RWPE2 (cell line): ENCODE results near the gene SORCS2.

Experiments used
- ATAC-seq: fragments of 200-7000 bp; cut with Tn5 transposase; 3 replicates; pipeline ENCODE4 v1.9.1; 2021; ENCODE audit warnings: low read depth
- DNase-seq: peaks from one replicate; pipeline ENCODE4 v3.0.0-alpha.2; 2020; ENCODE audit warnings: low spot score
- H3K27ac ChIP-seq: fragments of 450-650 bp; 2 replicates; pipeline ENCODE4 v1.5.1; 2017; ENCODE audit warnings: mild to moderate bottlenecking; ENCODE audit not compliant: poor library complexity, severe bottlenecking
- H3K27me3 ChIP-seq: fragments of 250-450 bp; sonication (Bioruptor Pico); 2 replicates; pipeline ENCODE4 v1.5.1; 2021; ENCODE audit warnings: mild to moderate bottlenecking, moderate library complexity; ENCODE audit not compliant: insufficient read depth, poor library complexity, severe bottlenecking
- H3K36me3 ChIP-seq: fragments of 250-450 bp; sonication (Bioruptor Pico); 2 replicates; pipeline ENCODE4 v1.5.1; 2020; ENCODE audit warnings: low read depth, mild to moderate bottlenecking, moderate library complexity
- H3K4me1 ChIP-seq: fragments of 250-450 bp; sonication (Bioruptor Pico); 2 replicates; pipeline ENCODE4 v1.5.1; 2021; ENCODE audit warnings: mild to moderate bottlenecking, moderate library complexity; ENCODE audit not compliant: insufficient read depth, poor library complexity, severe bottlenecking
- H3K4me3 ChIP-seq: fragments of 250-450 bp; sonication (Bioruptor Pico); 2 replicates; pipeline ENCODE4 v1.5.1; 2021; ENCODE audit warnings: mild to moderate bottlenecking, moderate library complexity; ENCODE audit not compliant: severe bottlenecking
- H3K9me3 ChIP-seq: fragments of 250-450 bp; sonication (Bioruptor Pico); 2 replicates; pipeline ENCODE4 v1.5.1; 2021; ENCODE audit warnings: mild to moderate bottlenecking, moderate library complexity; ENCODE audit not compliant: severe bottlenecking
- TF ChIP-seq, protein P1 (sequence below): fragments of 450-650 bp; IDR thresholded peaks from one replicate; pipeline ENCODE4 v1.5.1; 2017; ENCODE audit warnings: mild to moderate bottlenecking, moderate library complexity; ENCODE audit not compliant: poor library complexity, severe bottlenecking

SORCS2 gene

DNA sequence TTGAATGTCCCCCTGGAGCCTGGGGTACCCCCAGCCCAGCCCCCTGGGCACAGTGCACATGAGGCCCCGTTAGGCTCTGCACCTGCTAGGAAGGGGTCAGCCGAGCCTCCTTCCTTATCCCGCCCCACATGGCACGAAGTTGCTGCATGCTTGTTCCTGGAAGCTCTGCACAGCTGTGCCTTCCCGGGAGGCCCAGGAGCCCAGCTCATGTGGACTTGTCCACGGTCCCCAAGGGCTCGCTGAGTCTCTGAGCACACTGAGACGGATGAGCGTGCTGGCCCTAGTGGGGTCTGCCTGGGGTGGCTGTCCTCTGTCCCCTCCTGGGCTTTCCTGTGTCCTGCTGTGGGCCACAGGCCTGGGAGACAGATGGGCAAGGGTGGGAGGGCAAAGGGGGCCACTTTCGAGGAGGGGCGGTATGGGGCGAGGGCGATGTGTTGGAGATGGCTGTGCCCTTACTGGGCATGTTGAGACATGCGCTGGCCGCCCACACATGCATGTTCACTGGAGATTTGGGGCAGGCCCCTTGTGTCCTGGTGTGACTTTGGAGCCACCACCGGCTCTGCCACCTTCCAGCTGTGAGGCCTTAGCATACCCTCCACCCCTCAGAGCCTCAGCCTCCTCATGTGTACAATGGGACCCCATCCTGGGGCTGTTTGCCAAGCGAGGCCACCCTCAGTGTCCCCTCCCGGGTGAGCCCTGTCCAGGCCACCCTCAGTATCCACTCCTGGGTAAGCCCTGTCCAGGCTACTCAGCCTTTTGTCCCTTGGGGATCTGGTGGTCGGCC lies 509.7 kb downstream of the SORCS2 start:
- TF ChIP-seq, protein P1, sequence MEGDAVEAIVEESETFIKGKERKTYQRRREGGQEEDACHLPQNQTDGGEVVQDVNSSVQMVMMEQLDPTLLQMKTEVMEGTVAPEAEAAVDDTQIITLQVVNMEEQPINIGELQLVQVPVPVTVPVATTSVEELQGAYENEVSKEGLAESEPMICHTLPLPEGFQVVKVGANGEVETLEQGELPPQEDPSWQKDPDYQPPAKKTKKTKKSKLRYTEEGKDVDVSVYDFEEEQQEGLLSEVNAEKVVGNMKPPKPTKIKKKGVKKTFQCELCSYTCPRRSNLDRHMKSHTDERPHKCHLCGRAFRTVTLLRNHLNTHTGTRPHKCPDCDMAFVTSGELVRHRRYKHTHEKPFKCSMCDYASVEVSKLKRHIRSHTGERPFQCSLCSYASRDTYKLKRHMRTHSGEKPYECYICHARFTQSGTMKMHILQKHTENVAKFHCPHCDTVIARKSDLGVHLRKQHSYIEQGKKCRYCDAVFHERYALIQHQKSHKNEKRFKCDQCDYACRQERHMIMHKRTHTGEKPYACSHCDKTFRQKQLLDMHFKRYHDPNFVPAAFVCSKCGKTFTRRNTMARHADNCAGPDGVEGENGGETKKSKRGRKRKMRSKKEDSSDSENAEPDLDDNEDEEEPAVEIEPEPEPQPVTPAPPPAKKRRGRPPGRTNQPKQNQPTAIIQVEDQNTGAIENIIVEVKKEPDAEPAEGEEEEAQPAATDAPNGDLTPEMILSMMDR: no peak
- Histone ChIP-seq H3K27ac (no peak overlapping the region), H3K27me3 (no peaks in the 10 kb centered on the region), H3K4me1 (peaks cover 6% of the 10 kb centered on the region), H3K36me3 (no peaks in the 10 kb centered on the region), H3K4me3 (no peak overlapping the region), H3K9me3 (no peaks in the 10 kb centered on the region)
- DNase-seq: no peak
- ATAC-seq: no peak; the same call in 2 of the 3 replicates

DNA sequence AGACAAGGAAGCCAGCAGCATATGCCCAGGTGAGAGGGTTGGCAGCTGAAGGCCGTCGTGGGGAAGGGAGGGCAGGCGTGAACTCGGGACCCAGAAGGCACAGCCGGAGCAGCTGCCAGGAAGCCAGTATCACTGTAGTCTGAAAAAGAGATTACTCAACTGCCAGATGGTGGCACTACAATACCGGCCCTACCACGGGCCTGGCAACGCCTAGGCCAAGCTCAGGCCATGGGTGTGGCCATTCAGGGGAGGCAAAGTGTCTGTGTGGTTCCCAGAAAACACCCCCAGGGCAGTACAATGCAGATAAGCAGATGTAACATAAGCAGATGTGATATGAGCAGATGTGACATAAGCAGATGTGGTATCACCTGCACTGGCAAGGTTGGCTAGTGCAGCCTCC lies 511.4 kb downstream of the SORCS2 start:
- ATAC-seq (no peak), DNase-seq (no peak)
- Histone ChIP-seq H3K4me1 (peaks cover 6% of the 10 kb centered on the region), H3K9me3 (no peaks in the 10 kb centered on the region), H3K4me3 (no peak overlapping the region), H3K27ac (no peak overlapping the region), H3K27me3 (no peaks in the 10 kb centered on the region), H3K36me3 (no peaks in the 10 kb centered on the region)
- TF ChIP-seq, protein P1: no peak

DNA sequence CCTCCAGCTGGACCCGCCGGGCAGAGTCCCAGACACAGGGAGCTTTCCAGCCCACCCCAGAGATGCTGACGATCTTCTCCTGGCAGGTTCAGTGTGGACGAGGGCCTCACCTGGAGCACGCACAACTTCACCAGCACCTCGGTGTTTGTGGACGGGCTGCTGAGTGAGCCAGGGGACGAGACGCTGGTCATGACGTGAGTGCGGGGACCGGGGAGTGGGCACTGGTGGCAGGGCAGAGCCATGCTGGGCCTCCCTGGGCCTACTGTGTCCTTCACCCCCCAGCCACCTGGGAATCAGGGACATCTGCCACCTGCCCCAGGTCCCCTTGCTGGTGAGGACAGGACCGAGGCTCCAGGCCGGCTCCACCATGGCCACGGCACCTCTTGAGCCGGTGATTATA lies 511.8 kb downstream of the SORCS2 start:
- no peak for ATAC-seq
- no peak for DNase-seq
- Histone ChIP-seq H3K27me3 (no peaks in the 10 kb centered on the region), H3K36me3 (no peaks in the 10 kb centered on the region), H3K27ac (no peak overlapping the region), H3K9me3 (no peaks in the 10 kb centered on the region), H3K4me3 (no peak overlapping the region), H3K4me1 (peaks cover 6% of the 10 kb centered on the region)
- TF ChIP-seq, protein P1: no peak

DNA sequence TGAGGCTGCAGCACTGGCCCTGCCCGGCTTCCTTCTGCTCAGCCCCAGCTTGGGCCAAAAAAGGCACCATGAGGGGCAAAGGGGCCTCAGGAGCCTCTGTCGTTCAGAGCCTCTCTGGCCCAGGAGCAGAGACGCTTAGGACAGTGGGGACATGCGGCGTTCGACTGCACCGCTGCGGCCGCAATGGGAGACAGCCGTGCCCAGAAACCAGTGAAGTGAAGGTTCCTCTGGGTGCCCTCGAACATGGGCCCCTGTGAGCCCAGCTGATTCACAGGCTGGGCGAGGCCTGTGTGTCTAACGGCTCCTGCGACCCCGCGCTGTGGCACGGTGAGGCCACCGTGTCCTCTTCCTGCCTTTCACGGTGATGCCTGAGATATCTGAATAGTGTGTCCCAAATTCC lies 512.3 kb downstream of the SORCS2 start:
- Histone ChIP-seq H3K4me1 (peaks cover 6% of the 10 kb centered on the region), H3K36me3 (no peaks in the 10 kb centered on the region), H3K27me3 (no peaks in the 10 kb centered on the region), H3K27ac (no peak overlapping the region), H3K4me3 (no peak overlapping the region), H3K9me3 (no peaks in the 10 kb centered on the region)
- ATAC-seq (no peak), DNase-seq (no peak)
- TF ChIP-seq, protein P1: no peak

DNA sequence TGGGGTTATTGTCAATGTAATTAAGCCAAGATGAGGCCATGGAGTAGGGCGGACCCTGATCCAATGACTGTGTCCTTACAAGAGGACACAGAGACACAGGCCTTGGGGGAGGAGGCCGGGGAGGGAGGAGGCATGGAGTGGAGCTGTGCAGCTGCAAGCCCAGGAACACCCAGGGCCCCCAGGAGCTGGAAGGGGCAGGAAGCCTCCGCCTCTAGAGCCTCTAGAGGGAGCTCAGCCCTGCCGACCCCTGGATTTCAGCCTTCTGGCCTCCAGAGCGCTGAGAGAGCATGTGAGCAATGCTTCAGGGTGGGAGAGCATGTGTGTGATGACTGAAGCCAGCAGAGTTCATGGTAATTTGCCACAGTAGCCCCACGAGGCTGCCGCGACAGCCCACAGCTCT lies 512.7 kb downstream of the SORCS2 start:
- DNase-seq: no peak
- Histone ChIP-seq H3K4me3 (no peak overlapping the region), H3K4me1 (peaks cover 6% of the 10 kb centered on the region), H3K36me3 (no peaks in the 10 kb centered on the region), H3K9me3 (no peaks in the 10 kb centered on the region), H3K27ac (no peak overlapping the region), H3K27me3 (no peaks in the 10 kb centered on the region)
- TF ChIP-seq, protein P1: no peak
- no peak for ATAC-seq
